PC-3 (cell line): ENCODE results near the gene STUM. TPM values are rescaled to one million over a fixed set of nuclear protein-coding genes. Genes with fewer than 3 reads are reported as not detected.

ENCODE experiments used
- ATAC-seq: fragments of 200-7000 bp; cut with Tn5 transposase; 2 replicates; pipeline ENCODE4 v1.9.1; 2020; ENCODE audit warnings: mild to moderate bottlenecking, moderate library complexity
- BruUV-seq: library from RNA; stranded (reverse); fragments of 400-500 nt; replicated peaks from 2 replicates; lab custom pipeline; 2021; lab: Mats Ljungman, UMichigan
- CTCF ChIA-PET: fragments of 300-600 bp; sonication (Branson Sonifier 250); formaldehyde crosslinking; loops from one replicate; lab custom pipeline; 2022; ENCODE audit warnings: antibody characterized with exemption; lab: Charles Lee
- POLR2A ChIA-PET: fragments of 300-600 bp; sonication (Branson Sonifier 250); formaldehyde crosslinking; loops from one replicate; lab custom pipeline; 2022; ENCODE audit warnings: antibody characterized with exemption; ENCODE audit not compliant: unreplicated experiment; lab: Charles Lee
- DNase-seq: peaks from one replicate; pipeline ENCODE4 v3.0.0-alpha.2; 2015
- H2AFZ ChIP-seq: fragments of 300-600 bp; sonication (generic); 2 replicates; pipeline ENCODE4 v1.6.0; 2016; ENCODE audit warnings: antibody characterized with exemption, low read length
- H3F3A ChIP-seq: fragments of 300-600 bp; sonication (generic); one replicate; pipeline ENCODE4 v1.6.0; 2017; ENCODE audit warnings: antibody characterized with exemption, low read length, control low read depth, mild to moderate bottlenecking; ENCODE audit not compliant: unreplicated experiment
- H3K27ac ChIP-seq: fragments of 300-600 bp; sonication (generic); 2 replicates; pipeline ENCODE4 v1.5.1; 2016; ENCODE audit warnings: mild to moderate bottlenecking, low read length
- H3K27me3 ChIP-seq: fragments of 300-600 bp; sonication (generic); 2 replicates; pipeline ENCODE4 v1.6.1; 2016; ENCODE audit warnings: low read length, mixed read lengths
- H3K36me3 ChIP-seq: fragments of 300-600 bp; sonication (generic); 2 replicates; pipeline ENCODE4 v1.6.1; 2016; ENCODE audit warnings: low read depth, mixed run types, low read length, mixed read lengths
- H3K4me1 ChIP-seq: fragments of 300-600 bp; sonication (generic); 2 replicates; pipeline ENCODE4 v1.5.1; 2016; ENCODE audit warnings: low read length; ENCODE audit not compliant: insufficient read depth
- H3K4me2 ChIP-seq: fragments of 300-600 bp; sonication (generic); 2 replicates; pipeline ENCODE4 v1.6.0; 2016; ENCODE audit warnings: low read length
- H3K4me3 ChIP-seq: fragments of 300-600 bp; sonication (generic); 2 replicates; pipeline ENCODE4 v1.5.1; 2016; ENCODE audit warnings: mild to moderate bottlenecking, low read length, mixed read lengths
- H3K79me2 ChIP-seq: fragments of 300-600 bp; sonication (generic); 2 replicates; pipeline ENCODE4 v1.6.1; 2017; ENCODE audit warnings: low read length, mixed read lengths
- H3K9ac ChIP-seq: fragments of 300-600 bp; sonication (generic); 2 replicates; pipeline ENCODE4 v1.6.0; 2016; ENCODE audit warnings: mild to moderate bottlenecking, low read length
- H3K9me2 ChIP-seq: fragments of 300-600 bp; sonication (generic); replicated peaks from 2 replicates; pipeline ENCODE4 v1.6.1; 2016; ENCODE audit warnings: mixed run types, low read length, mixed read lengths
- H3K9me3 ChIP-seq: fragments of 300-600 bp; sonication (generic); 2 replicates; pipeline ENCODE4 v1.6.1; 2016; ENCODE audit warnings: low read length, mixed read lengths
- H4K20me1 ChIP-seq: fragments of 300-600 bp; sonication (generic); 2 replicates; pipeline ENCODE4 v1.6.1; 2016; ENCODE audit warnings: low read length, mixed read lengths
- CTCF ChIP-seq: fragments of 300-600 bp; sonication (generic); conservative IDR thresholded peaks from 2 replicates; pipeline ENCODE4 v1.5.1; 2017; ENCODE audit warnings: antibody characterized with exemption, low read depth, mild to moderate bottlenecking, low read length
- EZH2 ChIP-seq: fragments of 300-600 bp; sonication (generic); IDR thresholded peaks from one replicate; pipeline ENCODE4 v1.6.1; 2017; ENCODE audit warnings: antibody characterized with exemption, mild to moderate bottlenecking, low read length; ENCODE audit not compliant: unreplicated experiment
- EZH2phosphoT487 ChIP-seq: fragments of 300-600 bp; sonication (generic); IDR thresholded peaks from 2 replicates; pipeline ENCODE4 v1.6.1; 2018; ENCODE audit warnings: mild to moderate bottlenecking, antibody characterized with exemption, low read length, borderline replicate concordance
- intact Hi-C: fragments of 100-400 bp; cut with micrococcal nuclease; formaldehyde crosslinking; loops from 2 replicates; pipeline ENCODE4 v1.9.0; 2023
- total RNA-seq: library from RNA; depleted of rRNA; stranded (reverse); fragments of >200 nt; gene quantifications from 2 replicates; pipeline ENCODE4 v1.2.3, GENCODE V29; 2014

The STUM gene
- total RNA-seq, 1 experiment from 2014 or later = 0.58 TPM

DNA sequence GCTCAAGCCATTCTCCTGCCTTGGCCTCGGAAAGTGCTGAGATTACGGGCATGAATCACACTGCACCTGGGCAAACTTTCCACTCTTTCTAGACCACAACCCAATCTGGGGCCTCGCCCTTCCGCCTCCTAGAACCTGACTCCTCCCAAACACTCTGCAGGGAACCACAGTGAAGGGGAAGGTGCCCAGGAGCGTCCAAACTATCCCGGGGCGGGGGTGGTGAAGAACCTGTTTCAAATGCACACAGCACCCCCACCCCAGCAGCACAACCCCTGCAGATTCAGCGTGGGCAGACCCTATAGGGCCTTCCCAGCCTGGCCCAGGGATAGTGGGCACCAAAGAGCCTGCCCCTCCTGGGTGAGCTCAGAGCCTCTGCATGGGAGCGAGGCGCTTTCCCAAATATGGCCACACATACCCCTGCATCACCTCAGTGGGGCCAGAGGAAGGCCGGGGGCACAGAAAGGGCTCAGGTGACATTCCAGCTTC is 86.9 kb downstream of the STUM start:
- ChIA-PET CTCF (interaction anchor here (0.5 kb wide), 1 partner anchor 460 kb away, joined by 3 read pairs; no protein-coding TSS in a partner anchor), POLR2A (no interaction called here)
- no peak overlapping the region for H2AFZ ChIP-seq
- DNase-seq (peak; percentile 96), ATAC-seq (peak; percentile 58)
- BruUV-seq = no TSS peak
- TF ChIP-seq EZH2phosphoT487 (no peak), CTCF (no peak), EZH2 (no peak)
- no peaks in the 10 kb centered on the region for H4K20me1 ChIP-seq
- no peaks in the 10 kb centered on the region for H3K27me3 ChIP-seq
- no peak overlapping the region for H3K4me3 ChIP-seq
- no peaks in the 10 kb centered on the region for H3K9me2 ChIP-seq
- H3K4me2 ChIP-seq = peak overlapping the region; percentile 61
- peaks cover 21% of the 10 kb centered on the region for H3K4me1 ChIP-seq
- H3K27ac ChIP-seq = peak overlapping the region; percentile 72
- intact Hi-C loops = no loop called here
- H3K9ac ChIP-seq = 0 out of 2 replicates have a peak overlapping the region, but pooled peaks have one; percentile 6
- H3K9me3 ChIP-seq = no peaks in the 10 kb centered on the region
- no peaks in the 10 kb centered on the region for H3F3A ChIP-seq
- H3K79me2 ChIP-seq = no peaks in the 10 kb centered on the region
- H3K36me3 ChIP-seq = no peaks in the 10 kb centered on the region

DNA sequence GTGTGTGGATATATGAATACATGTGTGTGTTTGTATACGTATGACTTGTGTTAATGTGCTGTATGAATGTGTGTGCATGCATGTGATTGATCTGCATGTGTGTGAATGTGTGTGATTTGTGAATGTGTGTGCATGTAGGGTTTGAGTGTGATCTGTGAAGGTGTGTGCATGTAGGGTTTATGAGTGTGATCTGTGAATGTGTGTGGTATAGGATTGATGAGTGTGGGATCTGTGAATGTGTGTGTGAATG is 88.2 kb downstream of the STUM start:
- Histone ChIP-seq H3K4me1 (peaks cover 21% of the 10 kb centered on the region), H3K4me2 (no peak overlapping the region), H2AFZ (no peak overlapping the region), H3K79me2 (no peaks in the 10 kb centered on the region), H3K27me3 (no peaks in the 10 kb centered on the region), H3K9ac (no peak overlapping the region), H3K9me3 (no peaks in the 10 kb centered on the region), H3K9me2 (no peaks in the 10 kb centered on the region), H3K27ac (no peak overlapping the region), H3K36me3 (no peaks in the 10 kb centered on the region), H4K20me1 (no peaks in the 10 kb centered on the region), H3F3A (no peaks in the 10 kb centered on the region), H3K4me3 (no peak overlapping the region)
- TF ChIP-seq EZH2 = no peak
- TF ChIP-seq EZH2phosphoT487 = no peak
- TF ChIP-seq CTCF = no peak
- DNase-seq (no peak), ATAC-seq (no peak)
- ChIA-PET POLR2A (no interaction called here), CTCF (no interaction called here)
- no TSS peak for BruUV-seq
- intact Hi-C loops = no loop called here

DNA sequence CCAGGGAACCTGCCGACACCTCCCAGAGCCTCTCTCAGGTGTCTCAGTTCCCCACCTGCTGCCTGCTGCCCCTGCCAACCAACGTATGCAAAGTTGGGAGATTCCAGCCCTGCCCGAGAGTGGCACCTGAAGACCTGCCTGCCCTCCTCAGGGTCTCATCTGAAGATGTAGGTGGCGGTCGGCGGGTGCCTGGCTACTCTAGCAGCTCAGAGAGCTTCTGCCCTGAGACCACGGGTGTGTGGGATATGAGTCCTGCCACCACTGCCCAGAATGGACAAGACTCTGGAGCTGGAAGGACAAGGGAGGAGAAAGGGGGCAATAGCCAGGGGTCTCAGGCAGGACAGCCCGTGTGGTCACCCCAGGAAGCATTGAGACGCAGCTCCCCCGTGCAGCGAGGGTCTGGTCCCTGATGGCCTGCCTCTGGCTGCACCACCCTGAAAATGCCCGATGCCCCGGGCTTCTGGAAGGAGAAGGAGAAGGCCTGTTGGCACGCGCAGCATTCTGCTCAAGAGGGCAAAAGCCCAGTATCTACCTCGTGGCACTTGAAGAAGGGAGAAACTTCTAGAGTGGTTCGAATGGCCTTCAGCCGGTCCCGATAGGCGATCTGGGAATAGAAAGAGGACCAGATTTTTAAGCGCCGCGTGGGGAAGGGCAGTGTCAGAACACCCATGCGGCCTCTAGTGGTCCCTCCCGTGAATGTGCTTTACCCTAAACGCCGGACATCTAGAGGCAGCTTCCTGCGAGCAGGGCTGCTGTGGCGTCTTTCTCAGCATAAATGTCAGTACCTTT is 88.8 kb downstream of the STUM start:
- CTCF ChIA-PET = interaction anchor here (0.6 kb wide), 1 partner anchor 192 kb away, joined by 3 read pairs; no protein-coding TSS in a partner anchor
- no peak overlapping the region for H2AFZ ChIP-seq
- ATAC-seq = no peak
- peaks cover 21% of the 10 kb centered on the region for H3K4me1 ChIP-seq
- H3K4me3 ChIP-seq = no peak overlapping the region
- H3K9ac ChIP-seq = no peak overlapping the region
- no peaks in the 10 kb centered on the region for H4K20me1 ChIP-seq
- no peak overlapping the region for H3K27ac ChIP-seq
- H3K9me3 ChIP-seq = no peaks in the 10 kb centered on the region
- TF ChIP-seq EZH2 = no peak
- TF ChIP-seq EZH2phosphoT487 = no peak
- 0 out of 2 replicates have a peak, but pooled peaks have one; percentile 28 for TF ChIP-seq CTCF
- H3K4me2 ChIP-seq = no peak overlapping the region
- no peaks in the 10 kb centered on the region for H3F3A ChIP-seq
- POLR2A ChIA-PET = no interaction called here
- intact Hi-C loops = no loop called here
- no peaks in the 10 kb centered on the region for H3K36me3 ChIP-seq
- no peaks in the 10 kb centered on the region for H3K27me3 ChIP-seq
- no peaks in the 10 kb centered on the region for H3K79me2 ChIP-seq
- H3K9me2 ChIP-seq = no peaks in the 10 kb centered on the region
- BruUV-seq = no TSS peak
- no peak for DNase-seq
